ENCODE data around the gene SSTR4. TPM values are rescaled to one million over a fixed set of nuclear protein-coding genes. Genes with fewer than 3 reads are reported as not detected.
"Not testable (repeated sequence)": the region's sequence is repeated elsewhere in the genome, so short reads cannot be mapped to it uniquely, and the experiment has no call there.

Gene SSTR4, protein sequence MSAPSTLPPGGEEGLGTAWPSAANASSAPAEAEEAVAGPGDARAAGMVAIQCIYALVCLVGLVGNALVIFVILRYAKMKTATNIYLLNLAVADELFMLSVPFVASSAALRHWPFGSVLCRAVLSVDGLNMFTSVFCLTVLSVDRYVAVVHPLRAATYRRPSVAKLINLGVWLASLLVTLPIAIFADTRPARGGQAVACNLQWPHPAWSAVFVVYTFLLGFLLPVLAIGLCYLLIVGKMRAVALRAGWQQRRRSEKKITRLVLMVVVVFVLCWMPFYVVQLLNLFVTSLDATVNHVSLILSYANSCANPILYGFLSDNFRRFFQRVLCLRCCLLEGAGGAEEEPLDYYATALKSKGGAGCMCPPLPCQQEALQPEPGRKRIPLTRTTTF
- not detected for total RNA-seq
- not detected for total RNA-seq (2013)

DNA sequence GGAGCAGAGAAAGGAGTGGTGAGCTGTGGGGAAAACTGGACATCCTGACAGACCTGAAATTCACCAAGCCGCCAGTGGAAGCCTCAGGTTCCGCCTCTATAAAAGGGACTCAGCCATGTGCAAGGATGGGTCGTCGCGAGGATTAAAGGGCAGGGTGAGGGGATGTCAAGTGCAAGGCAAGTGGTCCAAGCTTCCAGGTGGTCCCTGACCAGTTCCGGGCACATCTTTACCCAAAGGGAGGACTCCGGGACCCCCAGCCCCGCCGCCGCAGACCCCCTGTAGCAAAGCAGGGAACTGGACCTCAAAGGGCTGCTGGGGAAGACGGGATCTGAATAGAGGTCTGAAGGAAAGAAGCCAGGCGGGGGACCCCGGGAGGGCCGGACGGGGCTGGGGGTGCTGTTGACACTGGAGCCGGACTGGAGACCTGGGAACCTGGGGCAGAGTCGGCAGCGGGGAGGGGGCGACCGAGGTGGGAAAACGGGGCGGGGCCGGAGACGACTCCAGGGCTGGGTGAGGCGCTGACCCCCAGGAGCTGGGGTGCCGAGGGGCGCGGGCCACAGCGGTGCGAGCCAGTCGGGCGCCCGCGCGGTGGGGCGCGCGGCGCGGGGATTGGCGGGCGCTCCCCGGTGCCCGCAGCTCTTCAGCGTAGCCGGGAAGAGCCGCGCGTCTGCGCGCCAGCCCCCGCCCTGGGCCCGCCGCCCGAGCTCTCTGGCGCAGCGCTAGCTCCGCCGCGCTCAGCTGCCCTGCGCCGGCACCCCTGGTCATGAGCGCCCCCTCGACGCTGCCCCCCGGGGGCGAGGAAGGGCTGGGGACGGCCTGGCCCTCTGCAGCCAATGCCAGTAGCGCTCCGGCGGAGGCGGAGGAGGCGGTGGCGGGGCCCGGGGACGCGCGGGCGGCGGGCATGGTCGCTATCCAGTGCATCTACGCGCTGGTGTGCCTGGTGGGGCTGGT is at the start of gene SSTR4:
SSTR4 (plus strand) TSS at position 592 of the 951 bp plus-strand sequence; CDS start at position 764, 172 bp downstream.
- Mint-ChIP-seq H3K4me3 (no peak within 1 kb of the TSS), H3K36me3 (no peaks in the 10 kb centered on the region), H3K27ac (no peak within 1 kb of the TSS), H3K4me1 (no peaks in the 10 kb centered on the region), H3K27me3 (ENCODE audit: low read depth in 2 of 2) (peaks cover 20 to 50% of the 10 kb centered on the region in 2 donors), H3K9me3 (no peaks in the 10 kb centered on the region)
- Histone ChIP-seq H3K4me3 (ENCODE audit: low read length) (no peak within 1 kb of the TSS), H3K4me1 (ENCODE audit: control insufficient read depth, insufficient read depth, low read length) (no peaks in the 10 kb centered on the region), H3K36me3 (ENCODE audit: control insufficient read depth, insufficient read depth, low read length) (no peaks in the 10 kb centered on the region), H3K27me3 (ENCODE audit: control insufficient read depth, insufficient read depth, low read length) (peaks cover 3% of the 10 kb centered on the region), H3K9me3 (ENCODE audit: control insufficient read depth, insufficient read depth, low read length) (no peaks in the 10 kb centered on the region), H3K27ac (ENCODE audit: low read length) (no peak within 1 kb of the TSS)
- no peak for ATAC-seq
- no peak for DNase-seq
- WGBS (ENCODE audit: insufficient coverage): 29% methylated on average over 83 of the region's 83 CpGs
- TF ChIP-seq, protein P1, sequence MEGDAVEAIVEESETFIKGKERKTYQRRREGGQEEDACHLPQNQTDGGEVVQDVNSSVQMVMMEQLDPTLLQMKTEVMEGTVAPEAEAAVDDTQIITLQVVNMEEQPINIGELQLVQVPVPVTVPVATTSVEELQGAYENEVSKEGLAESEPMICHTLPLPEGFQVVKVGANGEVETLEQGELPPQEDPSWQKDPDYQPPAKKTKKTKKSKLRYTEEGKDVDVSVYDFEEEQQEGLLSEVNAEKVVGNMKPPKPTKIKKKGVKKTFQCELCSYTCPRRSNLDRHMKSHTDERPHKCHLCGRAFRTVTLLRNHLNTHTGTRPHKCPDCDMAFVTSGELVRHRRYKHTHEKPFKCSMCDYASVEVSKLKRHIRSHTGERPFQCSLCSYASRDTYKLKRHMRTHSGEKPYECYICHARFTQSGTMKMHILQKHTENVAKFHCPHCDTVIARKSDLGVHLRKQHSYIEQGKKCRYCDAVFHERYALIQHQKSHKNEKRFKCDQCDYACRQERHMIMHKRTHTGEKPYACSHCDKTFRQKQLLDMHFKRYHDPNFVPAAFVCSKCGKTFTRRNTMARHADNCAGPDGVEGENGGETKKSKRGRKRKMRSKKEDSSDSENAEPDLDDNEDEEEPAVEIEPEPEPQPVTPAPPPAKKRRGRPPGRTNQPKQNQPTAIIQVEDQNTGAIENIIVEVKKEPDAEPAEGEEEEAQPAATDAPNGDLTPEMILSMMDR (IDR thresholded peaks at IDR 0.05): no peak
- intact Hi-C loops (cut with micrococcal nuclease): no loop called here

DNA sequence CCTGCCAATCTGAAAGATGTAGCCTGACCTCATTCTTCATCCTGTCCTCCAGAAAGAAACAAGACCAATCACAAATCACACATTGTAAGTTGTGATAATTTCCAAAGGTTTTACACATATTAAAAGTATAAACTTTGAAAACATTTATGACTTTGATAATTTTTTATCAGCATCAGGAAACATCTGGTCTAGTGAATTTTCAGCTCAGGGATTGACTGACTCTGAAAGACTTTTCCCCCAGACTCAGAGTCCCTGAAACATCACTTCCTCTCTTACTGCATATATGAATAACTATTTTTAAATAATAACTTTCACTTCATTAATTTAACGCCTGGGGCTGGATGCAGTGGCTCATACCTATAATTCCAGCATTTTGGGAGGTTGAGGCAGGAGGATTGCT is 48.5 kb upstream of the SSTR4 start:
- Histone ChIP-seq H3K27me3 (ENCODE audit: control insufficient read depth, insufficient read depth, low read length) (no peaks in the 10 kb centered on the region), H3K4me1 (ENCODE audit: control insufficient read depth, insufficient read depth, low read length) (no peaks in the 10 kb centered on the region), H3K9me3 (ENCODE audit: control insufficient read depth, insufficient read depth, low read length) (no peaks in the 10 kb centered on the region), H3K4me3 (ENCODE audit: low read length) (no peak overlapping the region), H3K36me3 (ENCODE audit: control insufficient read depth, insufficient read depth, low read length) (no peaks in the 10 kb centered on the region), H3K27ac (ENCODE audit: low read length) (no peak overlapping the region)
- no peak overlapping the region for H3K27ac Mint-ChIP-seq
- intact Hi-C loops (cut with micrococcal nuclease): no loop called here
- H3K4me1 Mint-ChIP-seq: no peaks in the 10 kb centered on the region
- TF ChIP-seq, protein P1 (IDR thresholded peaks at IDR 0.05): no peak
- no peak overlapping the region for H3K4me3 Mint-ChIP-seq
- H3K9me3 Mint-ChIP-seq: no peaks in the 10 kb centered on the region
- WGBS (ENCODE audit: insufficient coverage): no CpG with 5 or more reads among the region's 1 CpG
- no peak for DNase-seq
- no peak for ATAC-seq
- peaks cover 10 to 42% of the 10 kb centered on the region in 2 donors for H3K27me3 Mint-ChIP-seq (ENCODE audit: low read depth in 2 of 2)
- H3K36me3 Mint-ChIP-seq: no peaks in the 10 kb centered on the region

DNA sequence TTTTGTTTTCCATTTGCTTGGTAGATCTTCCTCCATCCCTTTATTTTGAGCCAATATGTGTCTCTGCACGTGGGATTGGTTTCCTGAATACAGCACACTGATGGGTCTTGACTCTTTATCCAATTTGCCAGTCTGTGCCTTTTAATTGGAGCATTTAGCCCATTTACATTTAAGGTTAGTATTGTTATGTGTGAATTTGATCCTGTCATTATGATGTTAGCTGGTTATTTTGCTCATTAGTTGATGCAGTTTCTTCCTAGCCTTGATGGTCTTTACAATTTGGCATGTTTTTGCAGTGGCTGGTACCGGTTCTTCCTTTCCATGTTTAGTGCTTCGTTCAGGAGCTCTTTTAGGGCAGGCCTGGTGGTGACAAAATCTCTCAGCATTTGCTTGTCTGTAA is 43.7 kb upstream of the SSTR4 start:
- not testable (repeated sequence) for H3K36me3 ChIP-seq (ENCODE audit: control insufficient read depth, insufficient read depth, low read length); H3K9me3 Mint-ChIP-seq

DNA sequence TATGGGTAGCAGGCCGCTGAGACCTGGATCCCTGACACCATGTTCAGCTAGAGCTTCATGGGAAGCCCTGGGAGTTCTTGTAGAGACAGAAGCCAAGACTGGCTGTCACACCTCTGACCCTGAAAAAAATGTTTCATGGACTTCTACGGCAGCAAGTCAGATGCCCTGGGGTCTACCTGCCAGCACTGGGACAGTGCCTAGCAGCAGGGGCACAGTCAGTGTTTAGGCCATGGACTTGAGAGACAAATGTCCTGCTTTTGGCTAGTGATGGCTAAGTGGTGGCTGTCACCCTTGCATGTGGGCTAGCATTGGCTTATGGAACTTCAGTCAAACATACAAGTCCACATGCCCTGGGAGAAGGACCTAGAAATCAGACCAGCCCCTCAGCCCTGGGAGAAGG is 41.3 kb upstream of the SSTR4 start:
- TF ChIP-seq, protein P1 (IDR thresholded peaks at IDR 0.05): no peak
- H3K9me3 ChIP-seq (ENCODE audit: control insufficient read depth, insufficient read depth, low read length): no peaks in the 10 kb centered on the region
- ATAC-seq: no peak
- intact Hi-C loops (cut with micrococcal nuclease): no loop called here
- no peaks in the 10 kb centered on the region for H3K4me1 Mint-ChIP-seq
- no peaks in the 10 kb centered on the region for H3K27me3 ChIP-seq (ENCODE audit: control insufficient read depth, insufficient read depth, low read length)
- DNase-seq: no peak
- 89% methylated on average over 2 of the region's 2 CpGs for WGBS (ENCODE audit: insufficient coverage)
- no peaks in the 10 kb centered on the region for H3K9me3 Mint-ChIP-seq
- H3K4me1 ChIP-seq (ENCODE audit: control insufficient read depth, insufficient read depth, low read length): no peaks in the 10 kb centered on the region
- no peak overlapping the region for H3K27ac ChIP-seq (ENCODE audit: low read length)
- H3K4me3 ChIP-seq (ENCODE audit: low read length): no peak overlapping the region
- H3K4me3 Mint-ChIP-seq: no peak overlapping the region
- peaks cover 6 to 8% of the 10 kb centered on the region in 2 donors for H3K27me3 Mint-ChIP-seq (ENCODE audit: low read depth in 2 of 2)
- H3K27ac Mint-ChIP-seq: no peak overlapping the region
- no peaks in the 10 kb centered on the region for H3K36me3 ChIP-seq (ENCODE audit: control insufficient read depth, insufficient read depth, low read length)
- H3K36me3 Mint-ChIP-seq: no peaks in the 10 kb centered on the region

More for the DNA sequence above, 43.7 kb upstream of the SSTR4 start:
- H3K4me3 Mint-ChIP-seq; H3K4me1 ChIP-seq (ENCODE audit: control insufficient read depth, insufficient read depth, low read length); ATAC-seq; H3K27me3 Mint-ChIP-seq (ENCODE audit: low read depth in 2 of 2); H3K27ac ChIP-seq (ENCODE audit: low read length); H3K4me1 Mint-ChIP-seq; intact Hi-C loops (cut with micrococcal nuclease); H3K4me3 ChIP-seq (ENCODE audit: low read length); DNase-seq; H3K9me3 ChIP-seq (ENCODE audit: control insufficient read depth, insufficient read depth, low read length); H3K36me3 Mint-ChIP-seq; H3K27me3 ChIP-seq (ENCODE audit: control insufficient read depth, insufficient read depth, low read length); H3K27ac Mint-ChIP-seq: not testable (repeated sequence)
- 90% methylated on average over 2 of the region's 3 CpGs for WGBS (ENCODE audit: insufficient coverage)

All from natural killer cell (primary cell).